Adipose tissue (tissue), 3 donors: ENCODE results near the gene CHIA. TPM values are rescaled to one million over a fixed set of nuclear protein-coding genes. Genes with fewer than 3 reads are reported as not detected.
"Not testable (repeated sequence)": the region's sequence is repeated elsewhere in the genome, so short reads cannot be mapped to it uniquely, and the experiment has no call there.

Experiments used
- H3K27ac ChIP-seq: one replicate; pipeline ENCODE4 v1.5.1; 2013; ENCODE audit warnings: low read depth, low read length
- WGBS, 3 donors: extraction: QIAGEN DNeasy Blood & Tissue Kit; methylation state at CpG; one replicate each; pipeline ENCODE4 v1.1.7; 2013; 5-methylcytosine and 5-hydroxymethylcytosine counted together
- polyA plus RNA-seq, 3 donors: library from polyadenylated mRNA; stranded (reverse); fragments of 200-250 nt; gene quantifications; one replicate each; pipeline ENCODE4 v1.2.3, GENCODE V29; 2013
- donor health status: healthy with polysubstance abuse.
- donor health status: Bipolar disorder and iron deficiency.
- donor health status: healthy.

CHIA gene
- polyA plus RNA-seq, 3 donors, result 0.03 to 14.0 TPM; not detected in 1

- WGBS, 3 donors, result 76 to 87% (median 84%) methylated on average over 4 of the region's 4 CpGs
- no peak overlapping the region for H3K27ac ChIP-seq
Observed at GRCh38 chr1:111279144-111279543, 11.5 kb upstream of the CHIA start.

GRCh38 chr1:111280267-111280666 is 10.4 kb upstream of the CHIA start:
- no peak overlapping the region for H3K27ac ChIP-seq

- WGBS, 3 donors, result 80 to 89% (median 84%) methylated on average over 5 of the region's 5 CpGs
- no peak overlapping the region for H3K27ac ChIP-seq
Observed at GRCh38 chr1:111281411-111281810, 9.2 kb upstream of the CHIA start.

GRCh38 chr1:111283838-111284237 is 6.8 kb upstream of the CHIA start:
- no peak overlapping the region for H3K27ac ChIP-seq

GRCh38 chr1:111285879-111286278 is 4.8 kb upstream of the CHIA start:
- WGBS, 3 donors, result 74 to 83% (median 77%) methylated on average over 2 of the region's 2 CpGs
- no peak overlapping the region for H3K27ac ChIP-seq

- H3K27ac ChIP-seq, result no peak overlapping the region
- WGBS, 3 donors, result 0 to 37% (median 19%) methylated on average over 1 of the region's 1 CpG
Observed at GRCh38 chr1:111286912-111287311, 3.7 kb upstream of the CHIA start.

GRCh38 chr1:111289371-111289770 is 1.3 kb upstream of the CHIA start:
- no peak overlapping the region for H3K27ac ChIP-seq
- WGBS, 3 donors, result 52 to 62% (median 61%) methylated on average over 5 of the region's 5 CpGs

GRCh38 chr1:111290104-111290503 is 547 bp upstream of the CHIA start:
- no peak overlapping the region for H3K27ac ChIP-seq
- WGBS, 3 donors, result 62 to 78% (median 63%) methylated on average over 3 of the region's 3 CpGs

GRCh38 chr1:111294390-111294789 is 3.7 kb downstream of the CHIA start:
- H3K27ac ChIP-seq, result no peak overlapping the region

GRCh38 chr1:111302374-111302773 is 11.7 kb downstream of the CHIA start:
- no peak overlapping the region for H3K27ac ChIP-seq
- 80 to 85% (median 84%) methylated on average over 3 of the region's 3 CpGs for WGBS, 3 donors

- WGBS, 3 donors, result 41 to 77% (median 43%) methylated on average over 2 of the region's 2 CpGs
- no peak overlapping the region for H3K27ac ChIP-seq
Observed at GRCh38 chr1:111309690-111310089, 19.0 kb downstream of the CHIA start.

- WGBS, 3 donors, result 80 to 84% (median 83%) methylated on average over 3 of the region's 3 CpGs
Observed at GRCh38 chr1:111318523-111318922, 27.9 kb downstream of the CHIA start.

GRCh38 chr1:111320066-111320879 is 29.6 kb downstream of the CHIA start:
- no peak overlapping the region for H3K27ac ChIP-seq
- WGBS, 3 donors, result 80 to 85% (median 82%) methylated on average over 12 of the region's 12 CpGs

More at GRCh38 chr1:111318523-111318922, 27.9 kb downstream of the CHIA start:
- no peak overlapping the region for H3K27ac ChIP-seq

- WGBS, 3 donors, result 84 to 89% (median 87%) methylated on average over 1 of the region's 1 CpG
- no peak overlapping the region for H3K27ac ChIP-seq
Observed at GRCh38 chr1:111323231-111323630, 32.6 kb downstream of the CHIA start.

GRCh38 chr1:111332190-111332589 is 41.5 kb downstream of the CHIA start:
- H3K27ac ChIP-seq, result no peak overlapping the region
- 87 to 100% (median 95%) methylated on average over 1 of the region's 1 CpG for WGBS, 3 donors

GRCh38 chr1:111334169-111334568 is 43.5 kb downstream of the CHIA start:
- H3K27ac ChIP-seq, result no peak overlapping the region
- 49 to 67% (median 61%) methylated on average over 2 of the region's 2 CpGs for WGBS, 3 donors

GRCh38 chr1:111335214-111335877 is 44.7 kb downstream of the CHIA start:
- WGBS, 3 donors, result 85 to 88% (median 86%) methylated on average over 14 of the region's 15 CpGs
- H3K27ac ChIP-seq, result not testable (repeated sequence)

- H3K27ac ChIP-seq, result not testable (repeated sequence)
- 62 to 89% (median 79%) methylated on average over 2 of the region's 2 CpGs for WGBS, 3 donors
Observed at GRCh38 chr1:111338849-111339248, 48.2 kb downstream of the CHIA start.

- no peak overlapping the region for H3K27ac ChIP-seq
- WGBS, 3 donors, result 1 to 3% (median 2%) methylated on average over 41 to 45 of the region's 45 CpGs
Observed at GRCh38 chr1:111346089-111346885, 55.6 kb downstream of the CHIA start.
